Uterus (tissue), 2 donors: ENCODE data around the gene PLSCR1.

Experiments used
- POLR2A ChIP-seq, 2 donors: fragments of 450-650 bp; IDR thresholded peaks; one replicate each; pipeline ENCODE4 v1.6.1; 2016; ENCODE audit warnings: antibody characterized with exemption in 2 of 2, mild to moderate bottlenecking in 1 of 2, moderate library complexity in 1 of 2
- TF ChIP-seq, protein P1 (sequence below), 4 experiments: fragments of 200-600 bp in 2 of 4; fragments of 450-650 bp in 2 of 4; sonication (generic) in 2 of 4; IDR thresholded peaks; one replicate each; pipeline ENCODE4 v1.5.1; 2016 to 2019; ENCODE audit warnings: antibody characterized with exemption in 4 of 4, mild to moderate bottlenecking in 2 of 4, moderate library complexity in 1 of 4

DNA sequence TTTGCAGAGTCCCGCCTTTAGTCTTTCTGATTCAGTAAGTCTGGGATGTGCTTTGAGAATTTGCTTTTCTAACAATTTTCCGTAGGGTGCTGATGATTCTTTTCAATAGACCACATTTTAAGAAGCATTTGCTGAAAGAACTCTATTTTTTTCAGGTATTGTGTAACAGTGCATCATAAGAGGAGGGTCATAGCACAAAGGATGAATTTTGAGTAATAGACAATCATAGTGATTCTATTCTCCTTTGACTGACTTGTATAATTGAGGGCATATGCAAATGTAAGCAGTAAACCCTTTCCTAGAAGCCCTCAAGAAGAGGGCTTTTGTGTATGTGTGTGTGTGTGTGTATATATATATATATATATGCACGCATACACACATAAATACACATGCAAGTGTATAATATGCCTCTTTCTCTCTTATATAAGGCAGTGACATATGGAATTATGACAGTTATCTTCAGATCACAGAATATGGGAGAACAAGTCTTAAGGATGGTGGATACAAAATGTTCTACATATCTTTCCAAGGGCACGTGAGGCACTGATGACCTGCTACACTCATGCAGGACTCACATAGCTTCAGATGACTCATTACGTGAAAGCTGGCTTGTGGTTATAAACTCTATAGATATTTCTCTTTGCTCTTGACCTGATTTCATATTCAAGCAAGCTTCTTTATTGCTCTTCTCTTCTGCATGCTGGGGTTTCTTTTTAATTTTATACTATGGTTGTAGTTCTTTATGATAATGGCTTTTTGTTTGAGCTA lies 6.5 kb upstream of the PLSCR1 start:
- TF ChIP-seq, protein P1, sequence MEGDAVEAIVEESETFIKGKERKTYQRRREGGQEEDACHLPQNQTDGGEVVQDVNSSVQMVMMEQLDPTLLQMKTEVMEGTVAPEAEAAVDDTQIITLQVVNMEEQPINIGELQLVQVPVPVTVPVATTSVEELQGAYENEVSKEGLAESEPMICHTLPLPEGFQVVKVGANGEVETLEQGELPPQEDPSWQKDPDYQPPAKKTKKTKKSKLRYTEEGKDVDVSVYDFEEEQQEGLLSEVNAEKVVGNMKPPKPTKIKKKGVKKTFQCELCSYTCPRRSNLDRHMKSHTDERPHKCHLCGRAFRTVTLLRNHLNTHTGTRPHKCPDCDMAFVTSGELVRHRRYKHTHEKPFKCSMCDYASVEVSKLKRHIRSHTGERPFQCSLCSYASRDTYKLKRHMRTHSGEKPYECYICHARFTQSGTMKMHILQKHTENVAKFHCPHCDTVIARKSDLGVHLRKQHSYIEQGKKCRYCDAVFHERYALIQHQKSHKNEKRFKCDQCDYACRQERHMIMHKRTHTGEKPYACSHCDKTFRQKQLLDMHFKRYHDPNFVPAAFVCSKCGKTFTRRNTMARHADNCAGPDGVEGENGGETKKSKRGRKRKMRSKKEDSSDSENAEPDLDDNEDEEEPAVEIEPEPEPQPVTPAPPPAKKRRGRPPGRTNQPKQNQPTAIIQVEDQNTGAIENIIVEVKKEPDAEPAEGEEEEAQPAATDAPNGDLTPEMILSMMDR (IDR thresholded peaks at IDR 0.05), result no peak
- no peak for TF ChIP-seq POLR2A (IDR thresholded peaks at IDR 0.05)
